ENCODE results near the gene RASSF9.

DNA sequence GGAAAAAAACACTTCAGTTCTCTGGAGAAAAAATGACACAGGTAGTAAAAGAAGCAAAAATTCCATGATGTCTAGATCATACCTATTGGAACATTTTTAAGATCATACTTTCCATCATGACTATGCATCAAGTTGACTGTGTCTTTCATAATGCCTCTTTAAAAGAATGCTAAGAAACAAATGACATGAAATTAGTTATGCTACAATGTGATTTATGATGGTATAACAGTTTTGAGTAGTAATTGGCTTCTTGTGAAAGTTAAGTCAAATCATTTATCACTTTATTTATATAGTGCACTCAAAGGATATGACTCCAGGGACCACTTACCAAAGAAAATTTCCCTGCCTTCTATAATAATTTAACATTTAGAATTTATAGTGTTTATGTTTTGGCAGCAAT, 28.5 kb downstream of the RASSF9 start:
- TF ChIP-seq, protein P1, sequence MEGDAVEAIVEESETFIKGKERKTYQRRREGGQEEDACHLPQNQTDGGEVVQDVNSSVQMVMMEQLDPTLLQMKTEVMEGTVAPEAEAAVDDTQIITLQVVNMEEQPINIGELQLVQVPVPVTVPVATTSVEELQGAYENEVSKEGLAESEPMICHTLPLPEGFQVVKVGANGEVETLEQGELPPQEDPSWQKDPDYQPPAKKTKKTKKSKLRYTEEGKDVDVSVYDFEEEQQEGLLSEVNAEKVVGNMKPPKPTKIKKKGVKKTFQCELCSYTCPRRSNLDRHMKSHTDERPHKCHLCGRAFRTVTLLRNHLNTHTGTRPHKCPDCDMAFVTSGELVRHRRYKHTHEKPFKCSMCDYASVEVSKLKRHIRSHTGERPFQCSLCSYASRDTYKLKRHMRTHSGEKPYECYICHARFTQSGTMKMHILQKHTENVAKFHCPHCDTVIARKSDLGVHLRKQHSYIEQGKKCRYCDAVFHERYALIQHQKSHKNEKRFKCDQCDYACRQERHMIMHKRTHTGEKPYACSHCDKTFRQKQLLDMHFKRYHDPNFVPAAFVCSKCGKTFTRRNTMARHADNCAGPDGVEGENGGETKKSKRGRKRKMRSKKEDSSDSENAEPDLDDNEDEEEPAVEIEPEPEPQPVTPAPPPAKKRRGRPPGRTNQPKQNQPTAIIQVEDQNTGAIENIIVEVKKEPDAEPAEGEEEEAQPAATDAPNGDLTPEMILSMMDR (conservative IDR thresholded peaks at IDR 0.05; ENCODE audit: low read depth, low read length) = no peak
- TF ChIP-seq EZH2 (IDR thresholded peaks at IDR 0.05; ENCODE audit: low read length, unreplicated experiment) = no peak
- TF ChIP-seq EZH2phosphoT487 (IDR thresholded peaks at IDR 0.05; ENCODE audit: borderline replicate concordance, low read length) = no peak
